ENCODE results near the gene CSNK1G3.

CSNK1G3 gene

DNA sequence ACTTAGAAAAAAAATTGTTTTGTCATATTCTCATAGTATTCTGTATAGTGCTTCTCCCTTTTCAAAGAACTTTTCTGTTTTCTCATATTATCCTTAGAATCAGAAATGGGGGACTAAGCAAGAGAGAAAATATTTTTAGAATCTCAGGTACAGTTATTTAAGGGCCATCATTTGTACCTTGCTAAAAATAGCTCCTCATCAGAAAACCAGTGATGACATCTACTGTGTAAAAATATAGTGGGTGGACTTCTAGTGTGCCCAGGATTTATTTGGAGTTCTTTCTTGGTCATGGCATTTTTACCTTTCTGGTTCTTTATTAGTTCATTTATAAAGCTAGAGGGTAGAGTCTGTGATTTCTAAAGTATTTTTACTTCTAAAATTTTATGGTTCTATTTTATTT is 82.5 kb downstream of the CSNK1G3 start:
- TF ChIP-seq ZFX (IDR thresholded peaks at IDR 0.05; ENCODE audit: borderline replicate concordance), result no peak
- TF ChIP-seq CTCF (IDR thresholded peaks at IDR 0.05), result no peak
- H3K27ac ChIP-seq, result no peak overlapping the region

- TF ChIP-seq CTCF (IDR thresholded peaks at IDR 0.05) (no peak), ZFX (IDR thresholded peaks at IDR 0.05; ENCODE audit: borderline replicate concordance) (no peak)
These were observed 85.0 kb downstream of the CSNK1G3 start for GRCh38 chr5:123597018-123597417.

GRCh38 chr5:123598028-123598689 is 86.2 kb downstream of the CSNK1G3 start:
- TF ChIP-seq ZFX (IDR thresholded peaks at IDR 0.05; ENCODE audit: borderline replicate concordance) (no peak), CTCF (IDR thresholded peaks at IDR 0.05) (no peak)
- H3K27ac ChIP-seq, result no peak overlapping the region

More at GRCh38 chr5:123597018-123597417, 85.0 kb downstream of the CSNK1G3 start:
- no peak overlapping the region for H3K27ac ChIP-seq

DNA sequence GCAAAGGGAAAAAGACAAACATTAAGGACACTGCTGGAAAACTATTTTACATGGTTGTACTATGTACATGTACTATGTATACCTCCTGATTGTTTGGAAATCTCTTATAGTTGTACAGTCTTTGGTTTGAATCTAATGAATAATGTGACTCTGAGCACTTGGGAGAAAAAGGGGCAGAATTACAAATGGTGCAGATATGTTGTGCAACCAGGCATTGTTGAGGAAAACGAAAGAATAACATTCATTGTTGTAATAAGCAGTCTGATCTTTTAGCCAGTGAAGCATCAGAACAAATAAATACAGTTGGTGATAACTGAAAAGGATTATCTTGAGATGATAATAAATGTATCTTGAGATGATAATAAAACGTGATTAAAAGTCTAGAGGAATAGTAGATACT is 87.2 kb downstream of the CSNK1G3 start:
- no peak overlapping the region for H3K27ac ChIP-seq
- TF ChIP-seq CTCF (IDR thresholded peaks at IDR 0.05) (no peak), ZFX (IDR thresholded peaks at IDR 0.05; ENCODE audit: borderline replicate concordance) (no peak)

GRCh38 chr5:123601610-123602009 is 89.6 kb downstream of the CSNK1G3 start:
- TF ChIP-seq ZFX (IDR thresholded peaks at IDR 0.05; ENCODE audit: borderline replicate concordance), result no peak
- TF ChIP-seq CTCF (IDR thresholded peaks at IDR 0.05), result no peak
- H3K27ac ChIP-seq, result no peak overlapping the region

GRCh38 chr5:123605822-123606221 is 93.8 kb downstream of the CSNK1G3 start:
- H3K27ac ChIP-seq, result no peak overlapping the region
- TF ChIP-seq ZFX (IDR thresholded peaks at IDR 0.05; ENCODE audit: borderline replicate concordance) (no peak), CTCF (IDR thresholded peaks at IDR 0.05) (no peak)

DNA sequence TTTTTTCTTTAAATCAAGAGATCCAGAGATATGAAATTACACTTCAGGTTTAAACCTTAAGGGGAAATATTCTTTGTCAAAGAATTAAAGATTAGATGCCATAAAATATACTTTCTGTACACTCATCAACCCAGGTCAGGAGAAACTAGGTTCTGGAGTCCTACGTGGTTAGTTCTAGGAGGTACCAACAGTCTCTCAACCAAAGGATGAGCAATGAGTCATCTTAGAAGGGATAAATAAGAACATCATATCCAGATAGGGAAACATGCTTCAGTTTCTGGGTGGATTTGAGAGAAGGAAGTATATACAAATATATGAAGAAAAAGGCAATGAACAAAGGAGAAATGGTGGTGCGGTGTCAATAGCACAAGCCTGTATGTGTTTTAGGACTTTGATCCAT is 98.2 kb downstream of the CSNK1G3 start:
- H3K27ac ChIP-seq, result no peak overlapping the region
- TF ChIP-seq ZFX (IDR thresholded peaks at IDR 0.05; ENCODE audit: borderline replicate concordance), result no peak
- no peak for TF ChIP-seq CTCF (IDR thresholded peaks at IDR 0.05)
